ENCODE measurements around the gene MS4A8. TPM values are rescaled to one million over a fixed set of nuclear protein-coding genes. Genes with fewer than 3 reads are reported as not detected.

Gene MS4A8
- total RNA-seq, 1 donor from 2014 or later, result not detected

DNA sequence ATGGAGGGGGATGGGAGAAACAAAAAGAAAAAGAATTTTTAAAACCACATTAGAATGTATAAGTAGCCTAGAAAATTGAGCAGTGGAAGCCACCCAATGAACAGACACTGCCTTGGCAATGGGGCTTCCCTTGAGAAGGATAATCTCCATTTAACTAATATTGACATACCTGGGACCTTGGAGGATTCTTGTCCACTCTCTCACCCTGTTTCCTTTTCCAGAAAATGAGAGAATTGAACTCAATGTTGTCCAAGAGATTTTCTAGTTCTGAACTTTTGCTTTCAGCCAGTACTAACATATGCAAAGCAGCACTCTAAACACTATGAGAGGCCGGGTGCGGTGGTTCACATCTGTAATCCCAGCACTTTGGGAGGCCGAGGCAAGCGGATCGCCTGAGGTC is 524 bp downstream of the MS4A8 start:
- no peak overlapping the region for H3K4me3 Mint-ChIP-seq (ENCODE audit: unreplicated experiment)
- H3K27ac Mint-ChIP-seq (ENCODE audit: unreplicated experiment), result no peak overlapping the region
- no peaks in the 10 kb centered on the region for H3K4me1 Mint-ChIP-seq (ENCODE audit: low read depth, unreplicated experiment)
- FAIRE-seq (no peak), DNase-seq (ENCODE audit: low read depth) (no peak)
- Histone ChIP-seq H3K4me1 (ENCODE audit: insufficient read depth, low read length) (no peaks in the 10 kb centered on the region), H3K9ac (ENCODE audit: low read length) (no peak overlapping the region), H4K20me1 (ENCODE audit: insufficient read depth, low read length) (no peaks in the 10 kb centered on the region), H3K79me2 (ENCODE audit: insufficient read depth, low read length) (no peaks in the 10 kb centered on the region), H3K27me3 (ENCODE audit: insufficient read depth, low read length) (no peaks in the 10 kb centered on the region), H3K9me3 (ENCODE audit: insufficient read depth, low read depth, low read length) (no peaks in the 10 kb centered on the region), H3K36me3 (ENCODE audit: insufficient read depth, low read length) (no peaks in the 10 kb centered on the region), H3K4me2 (ENCODE audit: low read length) (no peak overlapping the region), H3K27ac (ENCODE audit: low read depth, low read length) (no peak overlapping the region), H2AFZ (ENCODE audit: low read depth, low read length) (no peak overlapping the region), H3K4me3 (ENCODE audit: insufficient read depth, low read depth, low read length) (no peak overlapping the region)
- H3K27me3 Mint-ChIP-seq (ENCODE audit: low read depth, unreplicated experiment), result peaks cover 5% of the 10 kb centered on the region
- TF ChIP-seq, protein P1, sequence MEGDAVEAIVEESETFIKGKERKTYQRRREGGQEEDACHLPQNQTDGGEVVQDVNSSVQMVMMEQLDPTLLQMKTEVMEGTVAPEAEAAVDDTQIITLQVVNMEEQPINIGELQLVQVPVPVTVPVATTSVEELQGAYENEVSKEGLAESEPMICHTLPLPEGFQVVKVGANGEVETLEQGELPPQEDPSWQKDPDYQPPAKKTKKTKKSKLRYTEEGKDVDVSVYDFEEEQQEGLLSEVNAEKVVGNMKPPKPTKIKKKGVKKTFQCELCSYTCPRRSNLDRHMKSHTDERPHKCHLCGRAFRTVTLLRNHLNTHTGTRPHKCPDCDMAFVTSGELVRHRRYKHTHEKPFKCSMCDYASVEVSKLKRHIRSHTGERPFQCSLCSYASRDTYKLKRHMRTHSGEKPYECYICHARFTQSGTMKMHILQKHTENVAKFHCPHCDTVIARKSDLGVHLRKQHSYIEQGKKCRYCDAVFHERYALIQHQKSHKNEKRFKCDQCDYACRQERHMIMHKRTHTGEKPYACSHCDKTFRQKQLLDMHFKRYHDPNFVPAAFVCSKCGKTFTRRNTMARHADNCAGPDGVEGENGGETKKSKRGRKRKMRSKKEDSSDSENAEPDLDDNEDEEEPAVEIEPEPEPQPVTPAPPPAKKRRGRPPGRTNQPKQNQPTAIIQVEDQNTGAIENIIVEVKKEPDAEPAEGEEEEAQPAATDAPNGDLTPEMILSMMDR (IDR thresholded peaks at IDR 0.05; ENCODE audit: insufficient read depth, low read depth, low read length), result no peak
- no peak for TF ChIP-seq EZH2 (IDR thresholded peaks at IDR 0.05; ENCODE audit: insufficient read depth, low read length)
- no peaks in the 10 kb centered on the region for H3K36me3 Mint-ChIP-seq (ENCODE audit: low read depth, unreplicated experiment)
- no peaks in the 10 kb centered on the region for H3K9me3 Mint-ChIP-seq (ENCODE audit: unreplicated experiment)

DNA sequence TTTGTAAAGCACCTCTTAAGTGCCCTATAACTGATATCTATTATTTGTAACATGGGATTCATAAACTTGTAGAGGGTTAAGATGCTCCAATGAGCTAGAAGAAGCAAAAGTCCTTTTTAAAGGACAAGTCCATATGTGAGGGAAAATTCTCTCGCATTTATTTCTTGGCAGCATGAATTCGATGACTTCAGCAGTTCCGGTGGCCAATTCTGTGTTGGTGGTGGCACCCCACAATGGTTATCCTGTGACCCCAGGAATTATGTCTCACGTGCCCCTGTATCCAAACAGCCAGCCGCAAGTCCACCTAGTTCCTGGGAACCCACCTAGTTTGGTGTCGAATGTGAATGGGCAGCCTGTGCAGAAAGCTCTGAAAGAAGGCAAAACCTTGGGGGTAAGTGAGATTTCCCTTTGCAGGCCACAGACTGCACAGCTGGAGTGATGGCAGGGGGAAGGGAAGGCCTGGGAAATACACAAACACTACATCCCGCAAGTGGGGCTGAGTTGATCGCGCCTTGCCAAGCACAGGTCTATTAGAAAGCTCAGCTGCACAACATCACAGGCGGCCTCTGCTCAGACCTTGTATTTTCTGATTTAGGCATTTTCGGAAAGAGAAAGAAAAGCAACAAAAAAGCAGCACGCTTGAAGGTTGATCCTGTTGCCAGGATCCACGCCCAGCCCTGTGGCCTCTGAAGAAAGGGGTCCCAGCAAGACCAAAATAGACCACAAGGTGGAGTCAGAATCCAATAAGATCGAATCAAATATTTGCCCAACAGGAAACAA is 1.5 kb downstream of the MS4A8 start:
- DNase-seq (ENCODE audit: low read depth) (no peak), FAIRE-seq (no peak)
- Mint-ChIP-seq H3K4me3 (ENCODE audit: unreplicated experiment) (no peak overlapping the region), H3K4me1 (ENCODE audit: low read depth, unreplicated experiment) (no peaks in the 10 kb centered on the region), H3K9me3 (ENCODE audit: unreplicated experiment) (no peaks in the 10 kb centered on the region), H3K36me3 (ENCODE audit: low read depth, unreplicated experiment) (no peaks in the 10 kb centered on the region), H3K27ac (ENCODE audit: unreplicated experiment) (no peak overlapping the region), H3K27me3 (ENCODE audit: low read depth, unreplicated experiment) (peaks cover 7% of the 10 kb centered on the region)
- H4K20me1 ChIP-seq (ENCODE audit: insufficient read depth, low read length), result no peaks in the 10 kb centered on the region
- H3K4me1 ChIP-seq (ENCODE audit: insufficient read depth, low read length), result no peaks in the 10 kb centered on the region
- no peaks in the 10 kb centered on the region for H3K9me3 ChIP-seq (ENCODE audit: insufficient read depth, low read depth, low read length)
- H3K4me2 ChIP-seq (ENCODE audit: low read length), result no peak overlapping the region
- no peaks in the 10 kb centered on the region for H3K36me3 ChIP-seq (ENCODE audit: insufficient read depth, low read length)
- H3K27ac ChIP-seq (ENCODE audit: low read depth, low read length), result no peak overlapping the region
- H3K9ac ChIP-seq (ENCODE audit: low read length), result no peak overlapping the region
- H3K79me2 ChIP-seq (ENCODE audit: insufficient read depth, low read length), result no peaks in the 10 kb centered on the region
- no peak overlapping the region for H2AFZ ChIP-seq (ENCODE audit: low read depth, low read length)
- TF ChIP-seq, protein P1 (IDR thresholded peaks at IDR 0.05; ENCODE audit: insufficient read depth, low read depth, low read length), result peak; percentile 21
- TF ChIP-seq EZH2 (IDR thresholded peaks at IDR 0.05; ENCODE audit: insufficient read depth, low read length), result no peak
- H3K4me3 ChIP-seq (ENCODE audit: insufficient read depth, low read depth, low read length), result no peak overlapping the region
- H3K27me3 ChIP-seq (ENCODE audit: insufficient read depth, low read length), result no peaks in the 10 kb centered on the region

GRCh38 chr11:60701469-60701818 is 2.0 kb downstream of the MS4A8 start:
- TF ChIP-seq, protein P1 (IDR thresholded peaks at IDR 0.05; ENCODE audit: insufficient read depth, low read depth, low read length), result no peak
- TF ChIP-seq EZH2 (IDR thresholded peaks at IDR 0.05; ENCODE audit: insufficient read depth, low read length), result no peak
- H3K27ac ChIP-seq (ENCODE audit: low read depth, low read length), result no peak overlapping the region
- FAIRE-seq (no peak), DNase-seq (ENCODE audit: low read depth) (no peak)
- no peaks in the 10 kb centered on the region for H3K36me3 Mint-ChIP-seq (ENCODE audit: low read depth, unreplicated experiment)
- no peak overlapping the region for H3K4me3 ChIP-seq (ENCODE audit: insufficient read depth, low read depth, low read length)
- H3K36me3 ChIP-seq (ENCODE audit: insufficient read depth, low read length), result no peaks in the 10 kb centered on the region
- no peak overlapping the region for H3K9ac ChIP-seq (ENCODE audit: low read length)
- H3K79me2 ChIP-seq (ENCODE audit: insufficient read depth, low read length), result no peaks in the 10 kb centered on the region
- no peak overlapping the region for H2AFZ ChIP-seq (ENCODE audit: low read depth, low read length)
- H3K4me2 ChIP-seq (ENCODE audit: low read length), result no peak overlapping the region
- no peaks in the 10 kb centered on the region for H3K4me1 Mint-ChIP-seq (ENCODE audit: low read depth, unreplicated experiment)
- peaks cover 7% of the 10 kb centered on the region for H3K27me3 Mint-ChIP-seq (ENCODE audit: low read depth, unreplicated experiment)
- H3K27me3 ChIP-seq (ENCODE audit: insufficient read depth, low read length), result no peaks in the 10 kb centered on the region
- no peaks in the 10 kb centered on the region for H4K20me1 ChIP-seq (ENCODE audit: insufficient read depth, low read length)
- H3K4me3 Mint-ChIP-seq (ENCODE audit: unreplicated experiment), result no peak overlapping the region
- H3K9me3 Mint-ChIP-seq (ENCODE audit: unreplicated experiment), result no peaks in the 10 kb centered on the region
- no peaks in the 10 kb centered on the region for H3K4me1 ChIP-seq (ENCODE audit: insufficient read depth, low read length)
- H3K9me3 ChIP-seq (ENCODE audit: insufficient read depth, low read depth, low read length), result no peaks in the 10 kb centered on the region
- no peak overlapping the region for H3K27ac Mint-ChIP-seq (ENCODE audit: unreplicated experiment)

All from astrocyte (in vitro differentiated cells and primary cell).